ES-I3 (cell line): ENCODE results near the gene LPAR1.

Source experiments
- H3K36me3 ChIP-seq: 2 replicates; pipeline ENCODE4 v1.6.1; 2013; ENCODE audit warnings: mild to moderate bottlenecking, low read length, control low read depth, moderate library complexity; ENCODE audit not compliant: insufficient read depth
- H3K4me1 ChIP-seq: 2 replicates; pipeline ENCODE4 v1.6.1; 2013; ENCODE audit warnings: mild to moderate bottlenecking, control low read depth, low read length; ENCODE audit not compliant: insufficient read depth
- H3K9ac ChIP-seq: 2 replicates; pipeline ENCODE4 v1.6.1; 2013; ENCODE audit warnings: low read depth, mild to moderate bottlenecking, low read length, moderate library complexity
- H3K9me3 ChIP-seq: 2 replicates; pipeline ENCODE4 v1.6.1; 2013; ENCODE audit warnings: mild to moderate bottlenecking, low read length, moderate library complexity; ENCODE audit not compliant: control insufficient read depth, insufficient read depth

Gene LPAR1

GRCh38 chr9:110975969-110976368 is 62.3 kb downstream of the LPAR1 start:
- Histone ChIP-seq H3K9ac (no peak overlapping the region), H3K9me3 (no peaks in the 10 kb centered on the region), H3K4me1 (peaks cover 5% of the 10 kb centered on the region; the same call in 1 of the 2 replicates), H3K36me3 (no peaks in the 10 kb centered on the region)

- H3K9me3 ChIP-seq = no peaks in the 10 kb centered on the region
- no peak overlapping the region for H3K9ac ChIP-seq
- H3K36me3 ChIP-seq = no peaks in the 10 kb centered on the region
- peaks cover 5% of the 10 kb centered on the region; the same call in 1 of the 2 replicates for H3K4me1 ChIP-seq
Observed at GRCh38 chr9:110975278-110975677, 63.0 kb downstream of the LPAR1 start.

- peaks cover 5% of the 10 kb centered on the region; the same call in 1 of the 2 replicates for H3K4me1 ChIP-seq
- no peak overlapping the region for H3K9ac ChIP-seq
- H3K36me3 ChIP-seq = no peaks in the 10 kb centered on the region
- no peaks in the 10 kb centered on the region for H3K9me3 ChIP-seq
Observed at GRCh38 chr9:110971705-110972104, 66.6 kb downstream of the LPAR1 start.

- H3K4me1 ChIP-seq = peaks cover 5% of the 10 kb centered on the region; the same call in 1 of the 2 replicates
- no peak overlapping the region for H3K9ac ChIP-seq
- no peaks in the 10 kb centered on the region for H3K9me3 ChIP-seq
- no peaks in the 10 kb centered on the region for H3K36me3 ChIP-seq
Observed at GRCh38 chr9:110971234-110971633, 67.0 kb downstream of the LPAR1 start.

- no peaks in the 10 kb centered on the region for H3K36me3 ChIP-seq
- no peaks in the 10 kb centered on the region for H3K9me3 ChIP-seq
- H3K4me1 ChIP-seq = peaks cover 5% of the 10 kb centered on the region; the same call in 1 of the 2 replicates
- no peak overlapping the region for H3K9ac ChIP-seq
Observed at GRCh38 chr9:110969971-110970386, 68.3 kb downstream of the LPAR1 start.

- no peaks in the 10 kb centered on the region for H3K36me3 ChIP-seq
- H3K9ac ChIP-seq = no peak overlapping the region
Observed at GRCh38 chr9:110968096-110968495, 70.2 kb downstream of the LPAR1 start.

GRCh38 chr9:110967196-110967595 is 71.1 kb downstream of the LPAR1 start:
- H3K9me3 ChIP-seq = no peaks in the 10 kb centered on the region
- H3K36me3 ChIP-seq = no peaks in the 10 kb centered on the region
- H3K4me1 ChIP-seq = peaks cover 3% of the 10 kb centered on the region; the same call in 1 of the 2 replicates
- no peak overlapping the region for H3K9ac ChIP-seq

More at GRCh38 chr9:110968096-110968495, 70.2 kb downstream of the LPAR1 start:
- H3K4me1 ChIP-seq = peaks cover 5% of the 10 kb centered on the region; the same call in 1 of the 2 replicates
- H3K9me3 ChIP-seq = no peaks in the 10 kb centered on the region

GRCh38 chr9:110960288-110960687 is 78.0 kb downstream of the LPAR1 start:
- Histone ChIP-seq H3K9me3 (peaks cover 8% of the 10 kb centered on the region; the same call in 1 of the 2 replicates), H3K9ac (no peak overlapping the region), H3K36me3 (no peaks in the 10 kb centered on the region), H3K4me1 (no peaks in the 10 kb centered on the region)

- no peak overlapping the region for H3K9ac ChIP-seq
- no peaks in the 10 kb centered on the region for H3K36me3 ChIP-seq
- H3K4me1 ChIP-seq = no peaks in the 10 kb centered on the region
- H3K9me3 ChIP-seq = peaks cover 8% of the 10 kb centered on the region; the same call in 1 of the 2 replicates
Observed at GRCh38 chr9:110958847-110959246, 79.4 kb downstream of the LPAR1 start.

- Histone ChIP-seq H3K4me1 (0 out of 2 replicates have a peak, but pooled peaks cover 4% of the 10 kb centered on the region), H3K9ac (no peak overlapping the region), H3K9me3 (peaks cover 6% of the 10 kb centered on the region; the same call in 1 of the 2 replicates), H3K36me3 (no peaks in the 10 kb centered on the region)
Observed at GRCh38 chr9:110954822-110955291, 83.4 kb downstream of the LPAR1 start.

- Histone ChIP-seq H3K4me1 (0 out of 2 replicates have a peak, but pooled peaks cover 4% of the 10 kb centered on the region), H3K36me3 (no peaks in the 10 kb centered on the region), H3K9ac (no peak overlapping the region), H3K9me3 (no peaks in the 10 kb centered on the region)
Observed at GRCh38 chr9:110952540-110952859, 85.8 kb downstream of the LPAR1 start.

- H3K4me1 ChIP-seq = 0 out of 2 replicates have a peak, but pooled peaks cover 4% of the 10 kb centered on the region
- no peaks in the 10 kb centered on the region for H3K9me3 ChIP-seq
- no peak overlapping the region for H3K9ac ChIP-seq
- H3K36me3 ChIP-seq = no peaks in the 10 kb centered on the region
Observed at GRCh38 chr9:110951805-110952539, 86.3 kb downstream of the LPAR1 start.

GRCh38 chr9:110950041-110950645 is 88.1 kb downstream of the LPAR1 start:
- Histone ChIP-seq H3K9ac (no peak overlapping the region), H3K4me1 (0 out of 2 replicates have a peak, but pooled peaks cover 4% of the 10 kb centered on the region), H3K36me3 (no peaks in the 10 kb centered on the region), H3K9me3 (no peaks in the 10 kb centered on the region)

GRCh38 chr9:110949081-110949480 is 89.2 kb downstream of the LPAR1 start:
- 0 out of 2 replicates have a peak, but pooled peaks cover 4% of the 10 kb centered on the region for H3K4me1 ChIP-seq
- no peak overlapping the region for H3K9ac ChIP-seq
- H3K36me3 ChIP-seq = no peaks in the 10 kb centered on the region
- H3K9me3 ChIP-seq = no peaks in the 10 kb centered on the region
